Mesenchymal stem cell (in vitro differentiated cells and primary cell): ENCODE results near the gene IFT122.
"Not testable (repeated sequence)": the region's sequence is repeated elsewhere in the genome, so short reads cannot be mapped to it uniquely, and the experiment has no call there.

Experiments used
- DNase-seq: peaks from one replicate; pipeline ENCODE4 v3.0.0-alpha.2; 2013
- H2AFZ ChIP-seq: one replicate; pipeline ENCODE4 v1.6.1; 2013; ENCODE audit warnings: low read depth, mild to moderate bottlenecking, control low read depth, inconsistent platforms, low read length, moderate library complexity
- H2AK5ac ChIP-seq: 2 replicates; pipeline ENCODE4 v1.6.1; 2013; ENCODE audit warnings: low read length, moderate library complexity, mild to moderate bottlenecking, inconsistent platforms; ENCODE audit not compliant: severe bottlenecking
- H2BK120ac ChIP-seq: one replicate; pipeline ENCODE4 v1.6.1; 2013; ENCODE audit warnings: low read depth, mild to moderate bottlenecking, inconsistent platforms, low read length, moderate library complexity
- H2BK12ac ChIP-seq, 2 experiments: one replicate each; pipeline ENCODE4 v1.6.1; 2013; ENCODE audit warnings: inconsistent platforms in 2 of 2, low read length in 2 of 2, mild to moderate bottlenecking in 2 of 2, moderate library complexity in 2 of 2, control low read depth in 1 of 2
- H2BK15ac ChIP-seq: one replicate; pipeline ENCODE4 v1.6.1; 2013; ENCODE audit warnings: mild to moderate bottlenecking, low read depth, inconsistent platforms; ENCODE audit not compliant: poor library complexity, severe bottlenecking
- H2BK5ac ChIP-seq: 2 replicates; pipeline ENCODE4 v1.6.1; 2013; ENCODE audit warnings: low read depth, mild to moderate bottlenecking, low read length, control low read depth, inconsistent platforms; ENCODE audit not compliant: poor library complexity, severe bottlenecking
- H3K14ac ChIP-seq, 2 experiments: one replicate each; pipeline ENCODE4 v1.6.1; 2013; ENCODE audit warnings: inconsistent platforms in 2 of 2, low read length in 2 of 2, control low read depth in 1 of 2, mild to moderate bottlenecking in 1 of 2, moderate library complexity in 1 of 2
- H3K18ac ChIP-seq, 2 experiments: one replicate each; pipeline ENCODE4 v1.6.1; 2013; ENCODE audit warnings: inconsistent platforms in 2 of 2, low read length in 2 of 2, control low read depth in 1 of 2, low read depth in 1 of 2, mild to moderate bottlenecking in 1 of 2
- H3K23ac ChIP-seq, 2 experiments: one replicate each; pipeline ENCODE4 v1.6.1; 2013; ENCODE audit warnings: inconsistent platforms in 2 of 2, low read length in 2 of 2, mild to moderate bottlenecking in 2 of 2, moderate library complexity in 2 of 2, control low read depth in 1 of 2
- H3K27ac ChIP-seq: 2 replicates; pipeline ENCODE4 v1.5.1; 2013; ENCODE audit warnings: mild to moderate bottlenecking, moderate library complexity, low read length, control low read depth, inconsistent platforms; ENCODE audit not compliant: poor library complexity, severe bottlenecking
- H3K27me3 ChIP-seq, 2 experiments: 2 replicates each; pipeline versions ENCODE4 v1.6.1 to v1.7.0; 2013; ENCODE audit warnings: low read length in 2 of 2, mild to moderate bottlenecking in 2 of 2, moderate library complexity in 2 of 2, control low read depth in 1 of 2, inconsistent platforms in 1 of 2; ENCODE audit not compliant: control insufficient read depth in 1 of 2, insufficient read depth in 1 of 2
- H3K36me3 ChIP-seq, 2 experiments: 2 replicates each; pipeline versions ENCODE4 v1.6.1 to v1.7.0; 2013; ENCODE audit warnings: low read length in 2 of 2, control low read depth in 1 of 2, inconsistent platforms in 1 of 2, low read depth in 1 of 2, mild to moderate bottlenecking in 1 of 2; ENCODE audit not compliant: insufficient read depth in 2 of 2, control insufficient read depth in 1 of 2
- H3K4ac ChIP-seq, 2 experiments: one replicate each; pipeline ENCODE4 v1.6.1; 2013; ENCODE audit warnings: inconsistent platforms in 2 of 2, low read length in 2 of 2, mild to moderate bottlenecking in 2 of 2, moderate library complexity in 2 of 2, control low read depth in 1 of 2, low read depth in 1 of 2
- H3K4me1 ChIP-seq: 2 replicates; pipeline ENCODE4 v1.6.1; 2013; ENCODE audit warnings: low read depth, low read length, control low read depth; ENCODE audit not compliant: control insufficient read depth, insufficient read depth
- H3K4me2 ChIP-seq: 2 replicates; pipeline ENCODE4 v1.6.1; 2013; ENCODE audit warnings: low read length, mild to moderate bottlenecking, inconsistent platforms; ENCODE audit not compliant: poor library complexity, severe bottlenecking
- H3K4me3 ChIP-seq, 2 experiments: 2 replicates each; pipeline versions ENCODE4 v1.5.1 to v1.7.0; 2013; ENCODE audit warnings: low read length in 2 of 2, mild to moderate bottlenecking in 2 of 2, control low read depth in 1 of 2, low read depth in 1 of 2; ENCODE audit not compliant: insufficient read depth in 1 of 2
- H3K79me1 ChIP-seq: replicated peaks from 2 replicates; pipeline ENCODE4 v1.6.1; 2013; ENCODE audit warnings: mild to moderate bottlenecking, control low read depth, low read length, inconsistent platforms; ENCODE audit not compliant: poor library complexity, severe bottlenecking
- H3K9ac ChIP-seq: 2 replicates; pipeline ENCODE4 v1.7.0; 2013; ENCODE audit warnings: mild to moderate bottlenecking, low read length, moderate library complexity
- H3K9me3 ChIP-seq: 2 replicates; pipeline ENCODE4 v1.7.0; 2013; ENCODE audit warnings: mild to moderate bottlenecking, low read length; ENCODE audit not compliant: control insufficient read depth
- H4K8ac ChIP-seq: one replicate; pipeline ENCODE4 v1.6.1; 2013; ENCODE audit warnings: inconsistent platforms, mild to moderate bottlenecking, low read length, moderate library complexity
- H4K91ac ChIP-seq: one replicate; pipeline ENCODE4 v1.6.1; 2013; ENCODE audit warnings: mild to moderate bottlenecking, low read length, inconsistent platforms
- WGBS: methylation state at CpG from one replicate; pipeline ENCODE4 v1.1.7; 2013; ENCODE audit warnings: mixed read lengths; 5-methylcytosine and 5-hydroxymethylcytosine counted together

IFT122 gene

GRCh38 chr3:129393760-129394564 lies 46.1 kb upstream of the IFT122 start:
- not testable (repeated sequence) for H2BK15ac ChIP-seq, H4K8ac ChIP-seq, H2AK5ac ChIP-seq, H3K9ac ChIP-seq, H2BK12ac ChIP-seq, H2BK120ac ChIP-seq, H3K4ac ChIP-seq, H2BK5ac ChIP-seq, H2AFZ ChIP-seq, H3K27ac ChIP-seq, DNase-seq, H3K14ac ChIP-seq, H3K9me3 ChIP-seq, H3K4me2 ChIP-seq, H3K27me3 ChIP-seq, H3K18ac ChIP-seq, H4K91ac ChIP-seq, H3K4me3 ChIP-seq, H3K23ac ChIP-seq
- Histone ChIP-seq H3K4me1 (peaks cover 21% of the 10 kb centered on the region), H3K36me3 (peaks cover 46 to 50% of the 10 kb centered on the region in 2 experiments), H3K79me1 (peaks cover 13% of the 10 kb centered on the region)
- WGBS: 96% methylated on average over 8 of the region's 17 CpGs

- Histone ChIP-seq H2BK5ac (no peak overlapping the region), H3K14ac (peak overlapping the region in 1 of 2 experiments; percentile 63), H3K79me1 (peaks cover under 1% of the 10 kb centered on the region), H3K27ac (peak overlapping the region; percentile 53), H2BK15ac (no peak overlapping the region), H4K8ac (no peak overlapping the region), H3K4ac (peak overlapping the region; percentile 66 to 78), H3K4me2 (peak overlapping the region; percentile 88), H4K91ac (peak overlapping the region; percentile 9), H2BK12ac (no peak overlapping the region), H3K4me3 (peak overlapping the region; percentile 79 to 90), H3K18ac (peak overlapping the region in 1 of 2 experiments; percentile 69), H2AFZ (no peak overlapping the region), H3K36me3 (peaks cover 19 to 21% of the 10 kb centered on the region in 2 experiments), H3K9me3 (no peaks in the 10 kb centered on the region), H2BK120ac (no peak overlapping the region), H3K23ac (peak overlapping the region in 1 of 2 experiments; percentile 44), H3K4me1 (peaks cover 9% of the 10 kb centered on the region), H3K27me3 (no peaks in the 10 kb centered on the region), H3K9ac (peak overlapping the region; percentile 93), H2AK5ac (peak overlapping the region; percentile 78)
- peak; percentile 65 for DNase-seq
- 3% methylated on average over 18 of the region's 18 CpGs for whole genome bisulfite sequencing
These were observed 41.2 kb upstream of the IFT122 start for GRCh38 chr3:129398803-129399144.

GRCh38 chr3:129399145-129399894 lies 40.7 kb upstream of the IFT122 start:
- Histone ChIP-seq H2AK5ac (no peak overlapping the region), H3K4me2 (peak overlapping the region; percentile 88), H3K36me3 (peaks cover 14 to 21% of the 10 kb centered on the region in 2 experiments), H3K27ac (peak overlapping the region; percentile 53), H3K23ac (no peak overlapping the region), H3K27me3 (no peaks in the 10 kb centered on the region), H3K4me1 (peaks cover 9% of the 10 kb centered on the region), H3K4ac (peak overlapping the region in 1 of 2 experiments; percentile 66), H3K9ac (peak overlapping the region; percentile 93), H3K14ac (no peak overlapping the region), H4K8ac (no peak overlapping the region), H2BK5ac (peak overlapping the region; percentile 51), H3K79me1 (no peaks in the 10 kb centered on the region), H3K9me3 (no peaks in the 10 kb centered on the region), H2BK15ac (no peak overlapping the region), H2BK12ac (no peak overlapping the region), H3K4me3 (peak overlapping the region; percentile 79 to 90), H3K18ac (peak overlapping the region; percentile 64 to 87), H4K91ac (peak overlapping the region; percentile 9), H2BK120ac (no peak overlapping the region), H2AFZ (no peak overlapping the region)
- peak; percentile 98 for DNase-seq
- WGBS: 1% methylated on average over 14 of the region's 25 CpGs

GRCh38 chr3:129399895-129400357 lies 40.1 kb upstream of the IFT122 start:
- Histone ChIP-seq H2AK5ac (no peak overlapping the region), H3K9me3 (no peaks in the 10 kb centered on the region), H3K4me3 (peak overlapping the region in 1 of 2 experiments; percentile 90), H3K27ac (peak overlapping the region; percentile 22), H2BK12ac (no peak overlapping the region), H3K4me1 (peaks cover 5% of the 10 kb centered on the region), H3K23ac (no peak overlapping the region), H2BK15ac (no peak overlapping the region), H4K8ac (peak overlapping the region; percentile 79), H3K4ac (no peak overlapping the region), H3K4me2 (no peak overlapping the region), H2BK120ac (peak overlapping the region; percentile 29), H3K9ac (peak overlapping the region; percentile 93), H3K27me3 (no peaks in the 10 kb centered on the region), H3K79me1 (no peaks in the 10 kb centered on the region), H3K18ac (no peak overlapping the region), H2BK5ac (no peak overlapping the region), H4K91ac (no peak overlapping the region), H3K36me3 (peaks cover 8 to 21% of the 10 kb centered on the region in 2 experiments), H3K14ac (no peak overlapping the region), H2AFZ (no peak overlapping the region)
- DNase-seq: peak; percentile 30
- 89% methylated on average over 4 of the region's 8 CpGs for WGBS
